ENCODE data around the gene SREK1. TPM values are rescaled to one million over a fixed set of nuclear protein-coding genes. Genes with fewer than 3 reads are reported as not detected.
A peak's percentile ranks its signal among the peaks of the same experiment; 100 is the strongest.

The SREK1 gene
- total and polyA plus RNA-seq, 2 of the 8 experiments (the other 6 are each of a cell fraction or from before 2014, with no cell fraction given), result 10.6 to 40.4 TPM

- FAIRE-seq (no peak), DNase-seq (ENCODE audit: low read depth in 1 of 2, low spot score in 2 of 2) (no peak)
- Histone ChIP-seq H3K27ac (ENCODE audit: low read depth, low read length) (no peak overlapping the region), H2BK120ac (replicated peaks; ENCODE audit: low read depth, low read length) (no peak overlapping the region), H3K23ac (ENCODE audit: insufficient read length) (no peak overlapping the region), H3K18ac (ENCODE audit: extremely low read depth, low read length) (no peak overlapping the region), H4K20me1 (replicated peaks in 1 of 2; ENCODE audit: control insufficient read depth in 1 of 2, insufficient read depth in 2 of 2, low read length in 2 of 2) (no peaks in the 10 kb centered on the region), H2BK20ac (ENCODE audit: low read length) (no peak overlapping the region), H3K9ac (replicated peaks in 1 of 4; ENCODE audit: extremely low read depth in 1 of 4, low read depth in 3 of 4, low read length in 3 of 4) (no peak overlapping the region), H3K14ac (ENCODE audit: insufficient read length) (no peak overlapping the region), H4K8ac (ENCODE audit: extremely low read depth, insufficient read depth, low read length) (no peak overlapping the region), H2BK15ac (ENCODE audit: low read length) (no peak overlapping the region), H3K79me2 (ENCODE audit: control insufficient read depth in 1 of 2, insufficient read depth in 2 of 2, low read length in 2 of 2) (no peaks in the 10 kb centered on the region), H3K4me3 (ENCODE audit: extremely low read depth in 1 of 4, insufficient read depth in 2 of 4, low read depth in 3 of 4, low read length in 4 of 4) (no peak overlapping the region), H3K4me2 (ENCODE audit: insufficient read depth in 1 of 2, low read depth in 2 of 2, low read length in 2 of 2) (no peak overlapping the region), H4K5ac (ENCODE audit: insufficient read length, low read depth, low read length) (no peak overlapping the region), H3K56ac (replicated peaks; ENCODE audit: insufficient read length, low read depth, low read length) (no peak overlapping the region), H2BK12ac (ENCODE audit: low read depth, low read length) (no peak overlapping the region), H3K27me3 (replicated peaks in 1 of 4; ENCODE audit: control insufficient read depth in 3 of 4, extremely low read depth in 1 of 4, insufficient read depth in 3 of 4, low read length in 3 of 4) (no peaks in the 10 kb centered on the region), H3K4me1 (replicated peaks in 1 of 4; ENCODE audit: control insufficient read depth in 3 of 4, insufficient read depth in 4 of 4, low read length in 3 of 4) (no peaks in the 10 kb centered on the region), H2AFZ (ENCODE audit: low read length) (0 out of 2 replicates have a peak overlapping the region, but pooled peaks have one; percentile 19), H2BK5ac (ENCODE audit: low read depth, low read length) (no peak overlapping the region), H3K79me1 (ENCODE audit: low read depth, low read length) (no peaks in the 10 kb centered on the region), H3K23me2 (ENCODE audit: low read depth, low read length) (no peaks in the 10 kb centered on the region; the same call in 1 of the 2 replicates), H3K4ac (replicated peaks; ENCODE audit: insufficient read length, low read depth, low read length) (no peak overlapping the region), H3K9me3 (ENCODE audit: insufficient read depth in 2 of 2, low read depth in 1 of 2, low read length in 1 of 2) (no peaks in the 10 kb centered on the region), H2AK5ac (ENCODE audit: low read depth, low read length) (no peak overlapping the region), H3K36me3 (ENCODE audit: control insufficient read depth in 2 of 4, insufficient read depth in 4 of 4, low read length in 3 of 4) (no peaks in the 10 kb centered on the region), H4K91ac (replicated peaks; ENCODE audit: insufficient read length, low read length) (no peak overlapping the region)
- 89% methylated on average over 5 of the region's 5 CpGs; no CpG with 5 or more reads in 1 of the 2 experiments for WGBS, 2 experiments (ENCODE audit: extremely low coverage in 1 of 2, insufficient coverage in 1 of 2, insufficient read length in 1 of 2, insufficient replicate concordance in 2 of 2, low coverage in 1 of 2, low lambda C conversion rate in 2 of 2, missing lambda C conversion rate in 1 of 2)
- ChIA-PET POLR2A (ENCODE audit: partially characterized antibody) (interaction anchor here (0.7 to 0.9 kb wide), 2 partner anchors 13 to 20 kb away, joined by 3 read pairs; no protein-coding TSS in a partner anchor), CTCF (ENCODE audit: partially characterized antibody) (interaction anchor here (0.6 kb wide), 1 partner anchor 19 kb away, joined by 3 read pairs; no protein-coding TSS in a partner anchor)
- TF ChIP-seq EGR1 (IDR thresholded peaks at IDR 0.05; ENCODE audit: borderline replicate concordance, low read depth, low read length) (no peak), CHD2 (IDR thresholded peaks at IDR 0.05; ENCODE audit: low read length) (no peak)
Measured at GRCh38 chr5:66222455-66222854, 78.4 kb downstream of the SREK1 start.
